GM10248 (cell line): Measurements from ENCODE around the gene MLN.

Experiments
- CTCF ChIA-PET: fragments of 300-600 bp; sonication (Branson Sonifier 250); formaldehyde crosslinking; extraction: SDS; loops from one replicate; lab custom pipeline; 2021; ENCODE audit warnings: antibody characterized with exemption; lab: Yijun Ruan, JAX
- POLR2A ChIA-PET: fragments of 350-650 bp; sonication (Branson Sonifier 250); formaldehyde crosslinking; extraction: SDS; loops from one replicate; lab custom pipeline; 2020; ENCODE audit warnings: antibody characterized with exemption; lab: Yijun Ruan, JAX
- DNase-seq: peaks from one replicate; pipeline ENCODE4 v3.0.0; 2012; ENCODE audit errors: extremely low spot score
- TF ChIP-seq, protein P1 (sequence below): IDR thresholded peaks from 2 replicates; pipeline ENCODE4 v1.5.1; 2012; ENCODE audit warnings: mild to moderate bottlenecking, low read depth; ENCODE audit errors: extremely low read depth, missing control alignments, control extremely low read depth

Gene MLN, protein sequence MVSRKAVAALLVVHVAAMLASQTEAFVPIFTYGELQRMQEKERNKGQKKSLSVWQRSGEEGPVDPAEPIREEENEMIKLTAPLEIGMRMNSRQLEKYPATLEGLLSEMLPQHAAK

DNA sequence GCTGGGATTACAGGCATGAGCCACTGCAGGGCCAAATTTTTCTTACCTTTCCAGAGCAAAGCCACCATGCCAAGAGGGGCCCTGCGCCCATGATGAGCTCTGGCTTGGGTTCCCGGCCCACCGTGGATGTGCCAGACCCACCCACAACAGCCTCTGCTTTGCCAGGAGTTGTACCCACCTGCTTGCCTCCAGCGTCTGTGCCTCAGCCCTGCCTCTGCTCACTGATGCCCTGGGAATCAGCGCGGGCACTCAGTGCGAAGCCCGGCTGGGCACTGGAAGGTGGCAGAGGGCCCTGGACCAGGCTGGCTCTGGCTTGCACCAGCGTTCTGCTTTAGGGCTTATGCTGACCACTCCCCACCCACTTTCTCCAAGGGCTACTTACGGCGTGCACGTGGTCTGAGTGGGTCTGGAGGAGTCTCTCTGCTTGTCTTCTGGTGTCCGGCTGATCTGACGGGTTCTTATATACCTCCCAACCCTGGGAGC is at the start of gene MLN:
TSS of gene MLN (minus strand) at position 433 of the 483 bp plus-strand sequence. CDS start 2,840 bp downstream, outside the sequence.
- no peak for DNase-seq
- ChIA-PET CTCF (no interaction called here), POLR2A (no interaction called here)
- TF ChIP-seq, protein P1, sequence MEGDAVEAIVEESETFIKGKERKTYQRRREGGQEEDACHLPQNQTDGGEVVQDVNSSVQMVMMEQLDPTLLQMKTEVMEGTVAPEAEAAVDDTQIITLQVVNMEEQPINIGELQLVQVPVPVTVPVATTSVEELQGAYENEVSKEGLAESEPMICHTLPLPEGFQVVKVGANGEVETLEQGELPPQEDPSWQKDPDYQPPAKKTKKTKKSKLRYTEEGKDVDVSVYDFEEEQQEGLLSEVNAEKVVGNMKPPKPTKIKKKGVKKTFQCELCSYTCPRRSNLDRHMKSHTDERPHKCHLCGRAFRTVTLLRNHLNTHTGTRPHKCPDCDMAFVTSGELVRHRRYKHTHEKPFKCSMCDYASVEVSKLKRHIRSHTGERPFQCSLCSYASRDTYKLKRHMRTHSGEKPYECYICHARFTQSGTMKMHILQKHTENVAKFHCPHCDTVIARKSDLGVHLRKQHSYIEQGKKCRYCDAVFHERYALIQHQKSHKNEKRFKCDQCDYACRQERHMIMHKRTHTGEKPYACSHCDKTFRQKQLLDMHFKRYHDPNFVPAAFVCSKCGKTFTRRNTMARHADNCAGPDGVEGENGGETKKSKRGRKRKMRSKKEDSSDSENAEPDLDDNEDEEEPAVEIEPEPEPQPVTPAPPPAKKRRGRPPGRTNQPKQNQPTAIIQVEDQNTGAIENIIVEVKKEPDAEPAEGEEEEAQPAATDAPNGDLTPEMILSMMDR: no peak

DNA sequence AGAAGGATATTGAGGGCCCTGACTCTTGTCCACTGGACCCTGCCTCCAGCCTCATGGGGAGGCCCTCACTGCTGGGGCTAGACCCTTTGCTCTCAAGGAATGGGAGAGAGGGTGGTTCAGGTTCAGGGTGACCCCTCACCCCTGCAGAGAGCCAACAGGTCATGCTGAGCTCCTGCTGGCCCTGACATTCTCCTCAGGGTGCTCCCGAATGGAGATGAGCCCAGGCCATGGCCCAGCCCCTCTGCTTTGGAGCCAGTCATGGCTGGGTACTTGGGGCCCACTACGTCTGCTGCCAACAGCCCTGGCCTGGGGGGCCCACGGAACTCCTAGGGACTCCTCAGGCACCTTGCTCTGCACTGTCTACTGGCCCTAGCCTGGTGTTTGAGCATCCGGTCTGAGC is 49.2 kb upstream of the MLN start:
- no peak for DNase-seq
- TF ChIP-seq, protein P1: no peak
- CTCF ChIA-PET: interaction anchor here (1.4 kb wide), 1 partner anchor 174 kb away, joined by 3 read pairs; no protein-coding TSS in a partner anchor
- POLR2A ChIA-PET: no interaction called here

GRCh38 chr6:33851959-33852358 is 48.2 kb upstream of the MLN start:
- ChIA-PET CTCF (interaction anchor here (1.4 to 2.6 kb wide), 2 partner anchors 14 to 175 kb away, joined by 3 to 10 read pairs; no protein-coding TSS in a partner anchor), POLR2A (no interaction called here)
- no peak for DNase-seq
- TF ChIP-seq, protein P1: peak; percentile 48

DNA sequence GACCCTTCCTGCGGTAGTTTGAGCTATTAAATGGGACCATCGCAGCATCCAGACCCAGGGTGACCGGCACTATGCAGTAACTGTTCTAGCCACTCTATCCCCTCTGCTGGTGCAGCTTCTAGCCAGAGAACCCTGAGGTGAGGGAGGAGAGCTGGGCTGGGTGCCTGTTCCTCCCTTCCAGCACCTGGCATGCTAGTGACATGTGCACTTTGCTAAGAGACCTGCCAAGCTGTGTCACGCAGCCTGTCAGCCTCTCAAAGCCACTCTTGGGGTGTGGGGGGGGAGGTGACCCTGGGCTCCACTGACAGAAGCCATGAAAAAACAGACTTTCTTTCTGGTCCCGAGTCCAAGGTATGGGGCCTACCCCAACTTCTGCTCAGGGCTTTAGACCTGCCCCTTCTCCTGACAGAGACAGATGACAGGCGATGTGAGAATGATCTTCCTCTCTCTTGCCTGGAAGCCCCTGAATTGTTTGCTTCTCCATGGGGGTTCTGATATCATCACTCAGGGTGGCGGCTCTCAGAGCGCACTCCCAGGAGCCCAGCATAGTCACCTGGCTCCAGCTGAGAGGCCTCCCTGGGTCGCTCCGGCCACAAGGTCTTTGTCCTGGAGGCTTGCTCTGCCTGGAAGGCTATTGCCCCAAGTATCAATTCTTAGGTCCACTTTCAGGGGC is 47.2 kb upstream of the MLN start:
- DNase-seq: no peak
- POLR2A ChIA-PET: no interaction called here
- TF ChIP-seq, protein P1: no peak
- CTCF ChIA-PET: interaction anchor here (0.7 to 2.6 kb wide), 3 partner anchors 10 to 177 kb away, joined by 3 to 10 read pairs (median 3); no protein-coding TSS in a partner anchor

DNA sequence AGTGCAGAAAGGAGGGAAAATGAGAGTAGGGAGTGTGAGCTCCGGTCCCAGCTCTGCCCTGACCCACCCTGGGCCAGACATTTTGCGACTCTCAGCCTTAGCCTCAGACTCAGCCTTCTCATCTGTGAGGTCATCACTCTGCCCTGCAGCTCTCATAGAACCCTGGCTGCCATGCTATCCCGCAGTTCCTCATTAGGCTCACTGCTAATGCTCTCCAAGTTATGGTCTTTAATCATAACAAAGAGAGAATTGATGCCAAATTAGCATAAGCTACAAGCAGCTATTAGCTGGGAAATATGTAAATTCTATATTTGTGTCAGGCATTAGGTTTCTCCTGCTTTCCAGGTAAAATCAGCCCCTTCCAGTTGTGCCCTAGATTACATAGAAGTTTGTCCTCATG is 46.5 kb upstream of the MLN start:
- ChIA-PET POLR2A (no interaction called here), CTCF (interaction anchor here (0.7 to 2.6 kb wide), 4 partner anchors 9 to 178 kb away, joined by 3 to 10 read pairs (median 3); no protein-coding TSS in a partner anchor)
- DNase-seq: no peak
- TF ChIP-seq, protein P1: no peak

- POLR2A ChIA-PET: no interaction called here
- TF ChIP-seq, protein P1: no peak
- CTCF ChIA-PET: interaction anchor here (0.9 to 2.6 kb wide), 3 partner anchors 10 to 12 kb away, joined by 3 to 10 read pairs (median 3); no protein-coding TSS in a partner anchor
- no peak for DNase-seq
These were observed 45.8 kb upstream of the MLN start for GRCh38 chr6:33849500-33850075.
